GM12874 (cell line): ENCODE results near the gene PRMT7.

Source experiments
- TF ChIP-seq, protein P1 (sequence below): IDR thresholded peaks from 2 replicates; pipeline ENCODE4 v1.5.1; 2011; ENCODE audit warnings: low read depth, mild to moderate bottlenecking, control low read depth, low read length, moderate library complexity; ENCODE audit not compliant: insufficient read depth

The PRMT7 gene

DNA sequence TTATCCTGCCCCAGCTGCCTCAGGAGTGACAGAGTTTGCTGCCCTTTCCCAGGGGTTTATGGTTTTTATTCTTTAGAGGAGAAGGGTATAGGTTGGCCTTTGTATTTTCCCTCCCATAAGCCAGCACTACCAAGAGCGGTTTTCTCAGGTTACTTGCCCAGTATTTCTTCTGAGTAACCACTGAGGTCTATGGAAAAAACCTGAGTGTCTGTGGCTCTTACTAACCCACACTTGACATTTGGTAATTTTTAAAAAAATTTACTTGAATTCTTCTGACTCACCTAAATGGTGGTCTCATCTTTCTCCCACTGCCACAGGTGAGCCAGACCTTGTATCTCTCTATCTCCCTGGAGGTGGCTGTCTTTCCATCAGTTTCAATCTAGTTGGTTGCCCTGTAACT, 40.5 kb upstream of the PRMT7 start:
- TF ChIP-seq, protein P1, sequence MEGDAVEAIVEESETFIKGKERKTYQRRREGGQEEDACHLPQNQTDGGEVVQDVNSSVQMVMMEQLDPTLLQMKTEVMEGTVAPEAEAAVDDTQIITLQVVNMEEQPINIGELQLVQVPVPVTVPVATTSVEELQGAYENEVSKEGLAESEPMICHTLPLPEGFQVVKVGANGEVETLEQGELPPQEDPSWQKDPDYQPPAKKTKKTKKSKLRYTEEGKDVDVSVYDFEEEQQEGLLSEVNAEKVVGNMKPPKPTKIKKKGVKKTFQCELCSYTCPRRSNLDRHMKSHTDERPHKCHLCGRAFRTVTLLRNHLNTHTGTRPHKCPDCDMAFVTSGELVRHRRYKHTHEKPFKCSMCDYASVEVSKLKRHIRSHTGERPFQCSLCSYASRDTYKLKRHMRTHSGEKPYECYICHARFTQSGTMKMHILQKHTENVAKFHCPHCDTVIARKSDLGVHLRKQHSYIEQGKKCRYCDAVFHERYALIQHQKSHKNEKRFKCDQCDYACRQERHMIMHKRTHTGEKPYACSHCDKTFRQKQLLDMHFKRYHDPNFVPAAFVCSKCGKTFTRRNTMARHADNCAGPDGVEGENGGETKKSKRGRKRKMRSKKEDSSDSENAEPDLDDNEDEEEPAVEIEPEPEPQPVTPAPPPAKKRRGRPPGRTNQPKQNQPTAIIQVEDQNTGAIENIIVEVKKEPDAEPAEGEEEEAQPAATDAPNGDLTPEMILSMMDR = no peak

DNA sequence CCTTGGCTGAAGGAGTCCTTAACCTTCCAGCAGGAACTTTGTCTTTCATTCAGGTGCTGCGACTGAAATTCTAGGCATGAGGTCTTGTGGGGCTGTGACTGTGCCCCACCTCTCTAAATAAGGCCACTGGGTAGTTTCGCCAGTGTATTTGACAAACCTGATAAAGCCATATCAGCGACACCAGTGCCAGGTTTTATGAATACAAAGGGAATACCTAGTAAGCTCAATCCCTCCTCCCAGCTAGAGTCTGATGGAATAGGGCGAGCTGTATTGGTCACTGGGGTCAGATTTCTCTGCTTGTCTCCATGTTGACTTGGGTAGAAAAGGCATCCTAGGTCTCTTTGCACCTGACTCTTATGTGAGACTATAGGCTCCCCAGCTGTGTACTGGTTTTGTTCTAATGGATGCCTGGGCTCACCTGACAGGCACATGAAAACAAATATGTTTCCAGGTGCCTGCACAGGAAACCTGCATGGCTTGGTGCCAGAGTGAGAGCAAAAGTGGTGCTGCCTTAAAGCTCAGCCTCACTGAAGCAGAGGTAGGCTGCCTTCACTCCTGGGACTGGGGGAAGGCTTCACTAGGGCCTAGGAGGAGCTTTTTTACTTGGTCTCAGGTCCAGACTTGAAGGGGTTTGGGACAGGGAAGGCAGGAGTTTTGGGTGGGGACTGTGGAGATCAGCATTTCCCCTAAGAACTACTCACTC, 38.2 kb upstream of the PRMT7 start:
- TF ChIP-seq, protein P1 = no peak

DNA sequence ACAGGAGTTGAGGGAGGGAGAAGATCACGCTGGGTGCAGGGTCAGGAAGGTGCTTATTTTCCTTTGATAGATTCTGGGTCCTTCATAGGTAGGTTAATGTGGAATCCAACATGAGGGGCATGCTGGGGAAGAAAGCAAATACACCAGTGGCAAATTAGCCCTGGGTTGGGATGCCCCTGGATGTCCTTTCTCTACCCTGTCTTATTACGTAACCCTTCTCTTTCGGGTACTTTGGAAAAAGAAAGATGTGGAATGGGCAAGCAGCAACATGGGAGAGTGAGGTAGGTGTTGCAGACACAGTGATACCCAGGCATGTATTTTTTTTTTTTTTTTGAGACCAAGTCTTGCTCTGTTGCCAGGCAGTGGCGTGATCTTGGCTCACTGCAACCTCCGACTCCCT, 37.4 kb upstream of the PRMT7 start:
- TF ChIP-seq, protein P1 = no peak

DNA sequence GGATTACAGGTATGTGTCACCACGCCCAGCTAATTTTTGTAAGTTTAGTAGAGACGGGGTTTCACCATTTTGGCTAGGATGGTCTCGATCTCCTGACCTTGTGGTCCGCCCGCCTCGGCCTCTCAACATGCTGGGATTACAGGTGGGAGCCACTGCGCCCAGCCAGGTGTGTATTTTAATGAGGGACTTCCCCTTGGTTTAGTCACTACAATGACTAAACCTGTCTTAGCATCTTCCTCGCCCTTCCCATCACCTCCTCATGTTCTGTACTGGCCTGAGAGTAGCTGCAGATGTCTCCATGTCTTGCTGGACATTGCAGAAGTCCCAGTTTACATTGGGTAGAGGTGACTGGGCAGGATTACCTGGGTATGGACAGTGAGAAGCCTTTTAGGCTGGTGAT, 36.9 kb upstream of the PRMT7 start:
- TF ChIP-seq, protein P1 = no peak

DNA sequence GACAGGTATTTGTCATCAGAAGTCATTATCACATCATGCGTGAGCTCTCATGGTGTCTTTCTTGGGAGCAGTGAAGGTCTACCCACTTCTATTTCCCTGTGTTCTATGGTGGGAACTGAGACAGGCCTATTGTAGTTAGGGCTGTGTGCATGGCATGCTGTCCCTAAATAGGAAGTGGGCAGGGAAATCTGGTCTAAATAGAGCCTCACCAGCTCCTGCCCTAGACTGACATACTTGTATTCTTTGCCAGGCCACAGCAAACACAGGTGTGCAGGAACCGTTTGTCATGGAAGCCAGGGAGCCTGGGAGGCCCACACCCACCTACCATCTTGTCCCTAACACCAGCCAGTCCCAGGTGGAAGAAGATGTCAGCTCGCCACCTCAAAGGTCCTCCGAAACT, 36.4 kb upstream of the PRMT7 start:
- TF ChIP-seq, protein P1 = no peak

DNA sequence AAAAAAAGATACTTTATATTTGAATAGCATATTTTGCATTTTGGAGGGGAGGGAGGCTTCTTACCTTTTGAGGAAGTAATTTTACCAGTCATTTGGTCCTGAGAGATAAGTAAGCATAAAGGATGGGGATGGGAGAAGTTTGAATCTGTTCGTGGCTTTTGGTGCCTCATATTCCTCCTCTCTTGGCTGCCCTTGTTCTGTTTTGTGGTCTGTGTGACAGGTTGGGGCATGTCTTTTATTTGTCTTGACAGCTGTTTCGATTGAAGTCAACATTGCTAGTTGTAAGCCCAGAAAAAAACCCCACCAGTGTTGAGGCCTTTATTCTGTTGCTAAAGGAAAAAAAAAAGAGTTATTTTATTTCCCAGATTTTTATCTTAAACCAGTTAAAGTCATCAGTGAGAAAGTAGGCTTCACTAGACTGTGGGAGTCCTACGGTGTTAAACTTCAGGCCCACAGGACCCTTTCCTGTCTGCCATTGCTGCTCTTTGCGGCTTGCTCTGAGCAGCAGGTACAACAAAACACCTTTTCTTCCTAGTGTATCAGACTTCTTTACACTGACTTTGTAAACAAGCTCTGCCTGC, 35.1 kb upstream of the PRMT7 start:
- TF ChIP-seq, protein P1 = no peak

DNA sequence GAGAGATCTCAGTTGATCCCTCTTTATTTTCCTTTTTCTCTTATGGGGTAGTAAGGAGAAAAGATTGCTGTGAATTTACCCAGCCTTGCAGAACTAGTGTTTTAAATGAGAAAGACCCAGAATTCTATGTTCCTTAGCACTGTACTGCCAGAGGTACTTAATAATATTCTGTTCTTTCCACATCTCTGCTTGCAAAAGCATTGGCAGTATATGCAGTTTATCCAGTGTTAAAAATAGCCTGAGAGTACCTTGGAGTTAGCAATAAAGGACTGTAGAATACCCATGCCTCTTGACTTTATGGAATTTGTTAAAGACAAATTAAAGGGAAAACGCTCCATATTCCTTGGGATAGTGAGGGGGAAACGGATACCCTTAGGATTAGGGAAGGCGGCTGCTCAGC, 34.6 kb upstream of the PRMT7 start:
- TF ChIP-seq, protein P1 = no peak
